ENCODE measurements around the gene CCDC30. TPM values are rescaled to one million over a fixed set of nuclear protein-coding genes. Genes with fewer than 3 reads are reported as not detected.
"Not testable (repeated sequence)": the region's sequence is repeated elsewhere in the genome, so short reads cannot be mapped to it uniquely, and the experiment has no call there.

CCDC30 gene
- total RNA-seq, 1 donor from 2014 or later: 3.2 TPM

GRCh38 chr1:42476605-42477004 is 13.5 kb downstream of the CCDC30 start:
- Mint-ChIP-seq H3K36me3 (ENCODE audit: low read depth) (no peaks in the 10 kb centered on the region), H3K27ac (ENCODE audit: unreplicated experiment) (no peak overlapping the region)
- no peak for TF ChIP-seq CTCF (IDR thresholded peaks at IDR 0.05)

GRCh38 chr1:42477354-42477753 is 14.3 kb downstream of the CCDC30 start:
- H3K27me3 Mint-ChIP-seq (ENCODE audit: low read depth); H3K27ac Mint-ChIP-seq (ENCODE audit: unreplicated experiment); H3K4me1 Mint-ChIP-seq (ENCODE audit: low read depth); DNase-seq (ENCODE audit: low spot score); H3K4me3 Mint-ChIP-seq (ENCODE audit: unreplicated experiment); H3K9me3 Mint-ChIP-seq (ENCODE audit: low read depth); H3K36me3 Mint-ChIP-seq (ENCODE audit: low read depth): not testable (repeated sequence)

More at GRCh38 chr1:42476605-42477004, 13.5 kb downstream of the CCDC30 start:
- Mint-ChIP-seq H3K9me3 (ENCODE audit: low read depth) (no peaks in the 10 kb centered on the region), H3K27me3 (ENCODE audit: low read depth) (no peaks in the 10 kb centered on the region), H3K4me1 (ENCODE audit: low read depth) (no peaks in the 10 kb centered on the region), H3K4me3 (ENCODE audit: unreplicated experiment) (no peak overlapping the region)
- no peak for DNase-seq (ENCODE audit: low spot score)

GRCh38 chr1:42477775-42478174 is 14.7 kb downstream of the CCDC30 start:
- DNase-seq (ENCODE audit: low spot score): no peak
- Mint-ChIP-seq H3K27ac (ENCODE audit: unreplicated experiment) (no peak overlapping the region), H3K4me3 (ENCODE audit: unreplicated experiment) (no peak overlapping the region), H3K27me3 (ENCODE audit: low read depth) (no peaks in the 10 kb centered on the region), H3K4me1 (ENCODE audit: low read depth) (no peaks in the 10 kb centered on the region), H3K9me3 (ENCODE audit: low read depth) (no peaks in the 10 kb centered on the region), H3K36me3 (ENCODE audit: low read depth) (peaks cover 1% of the 10 kb centered on the region)
- no peak for TF ChIP-seq CTCF (IDR thresholded peaks at IDR 0.05)

- H3K9me3 Mint-ChIP-seq (ENCODE audit: low read depth): no peaks in the 10 kb centered on the region
- peaks cover 3% of the 10 kb centered on the region for H3K36me3 Mint-ChIP-seq (ENCODE audit: low read depth)
- no peaks in the 10 kb centered on the region for H3K4me1 Mint-ChIP-seq (ENCODE audit: low read depth)
- no peak overlapping the region for H3K4me3 Mint-ChIP-seq (ENCODE audit: unreplicated experiment)
- no peak overlapping the region for H3K27ac Mint-ChIP-seq (ENCODE audit: unreplicated experiment)
- no peak for TF ChIP-seq CTCF (IDR thresholded peaks at IDR 0.05)
- no peaks in the 10 kb centered on the region for H3K27me3 Mint-ChIP-seq (ENCODE audit: low read depth)
- no peak for DNase-seq (ENCODE audit: low spot score)
Measured at GRCh38 chr1:42479621-42480020, 16.5 kb downstream of the CCDC30 start.

GRCh38 chr1:42480921-42481320 is 17.8 kb downstream of the CCDC30 start:
- Mint-ChIP-seq H3K27me3 (ENCODE audit: low read depth) (no peaks in the 10 kb centered on the region), H3K27ac (ENCODE audit: unreplicated experiment) (no peak overlapping the region), H3K9me3 (ENCODE audit: low read depth) (no peaks in the 10 kb centered on the region), H3K4me3 (ENCODE audit: unreplicated experiment) (no peak overlapping the region), H3K4me1 (ENCODE audit: low read depth) (no peaks in the 10 kb centered on the region), H3K36me3 (ENCODE audit: low read depth) (peaks cover 3% of the 10 kb centered on the region)
- TF ChIP-seq CTCF (IDR thresholded peaks at IDR 0.05): no peak
- DNase-seq (ENCODE audit: low spot score): no peak

GRCh38 chr1:42482635-42483153 is 19.6 kb downstream of the CCDC30 start:
- Mint-ChIP-seq H3K27me3 (ENCODE audit: low read depth) (no peaks in the 10 kb centered on the region), H3K27ac (ENCODE audit: unreplicated experiment) (no peak overlapping the region), H3K4me3 (ENCODE audit: unreplicated experiment) (no peak overlapping the region), H3K4me1 (ENCODE audit: low read depth) (no peaks in the 10 kb centered on the region), H3K36me3 (ENCODE audit: low read depth) (peaks cover 5% of the 10 kb centered on the region), H3K9me3 (ENCODE audit: low read depth) (no peaks in the 10 kb centered on the region)
- no peak for TF ChIP-seq CTCF (IDR thresholded peaks at IDR 0.05)
- DNase-seq (ENCODE audit: low spot score): no peak

All from chondrocyte (in vitro differentiated cells).